GM18498 (cell line): ENCODE results near the gene ZFX.
"Not testable (repeated sequence)": the region's sequence is repeated elsewhere in the genome, so short reads cannot be mapped to it uniquely, and the experiment has no call there.

ENCODE experiments used
- ATAC-seq: cut with Tn5 transposase; IDR thresholded peaks from one replicate; pipeline ENCODE4 v1.9.1; 2021; ENCODE audit warnings: mild to moderate bottlenecking, moderate library complexity; ENCODE audit not compliant: unreplicated experiment

ZFX gene

DNA sequence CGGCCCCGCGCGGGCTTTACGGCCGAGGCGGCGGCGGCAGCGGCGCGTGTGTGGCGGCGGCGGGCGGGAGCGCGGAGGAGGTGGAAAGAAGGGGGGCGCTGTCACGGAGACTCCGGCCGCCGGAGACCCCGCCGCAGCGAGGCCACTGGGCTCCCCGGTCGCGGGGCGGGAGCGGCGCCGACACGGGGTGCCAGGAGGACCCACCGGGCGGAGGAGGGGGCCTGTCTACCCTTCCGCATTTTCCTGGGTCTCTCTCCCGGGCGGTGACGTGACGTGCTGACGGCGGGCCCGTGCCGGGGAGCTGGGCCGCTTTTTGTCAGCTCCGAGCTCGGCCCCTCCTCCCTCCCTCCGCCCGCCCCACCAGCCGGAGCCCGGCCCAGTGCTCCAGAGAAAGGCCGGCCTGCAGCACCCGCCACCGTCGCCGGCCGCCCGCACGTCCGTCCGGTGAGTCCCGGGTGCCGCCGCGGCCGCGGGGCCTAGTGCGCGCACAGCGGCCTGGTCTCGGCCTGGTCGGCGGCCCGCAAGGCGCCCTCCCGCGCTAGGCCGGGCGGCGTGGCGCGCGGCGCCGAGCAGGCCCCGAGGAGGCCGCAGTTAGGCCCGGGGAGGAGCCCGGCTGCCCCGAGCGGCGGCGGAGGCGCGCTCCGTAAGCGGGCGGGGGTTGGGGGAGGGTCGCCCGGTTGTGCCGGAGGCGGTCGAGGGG lies at the start of gene ZFX:
TSS of gene ZFX (plus strand) at position 379 of the 700 bp plus-strand sequence. CDS start 23,014 bp downstream, outside the sequence.
- peak; percentile 56 for ATAC-seq

DNA sequence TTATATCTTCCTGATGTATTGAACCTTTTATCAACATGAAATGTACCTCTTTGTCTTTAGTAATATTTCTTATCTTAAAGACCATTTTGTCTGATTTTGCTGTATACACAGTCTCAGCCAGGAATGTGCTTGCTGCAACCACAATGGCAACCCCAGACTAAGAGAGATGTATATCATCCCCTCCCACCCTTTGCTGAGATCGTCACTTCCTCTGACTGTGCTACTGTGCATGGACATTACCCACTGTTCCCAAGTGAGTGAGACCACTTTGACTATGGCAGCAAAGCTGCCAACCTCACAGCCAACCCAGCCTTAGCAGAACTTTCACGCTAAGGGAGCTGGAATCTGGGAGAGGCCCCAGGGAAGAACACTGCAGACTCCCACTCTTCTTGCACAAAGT lies 48.8 kb upstream of the ZFX start:
- ATAC-seq = no peak

GRCh38 chrX:24110069-24110468 lies 39.5 kb upstream of the ZFX start:
- ATAC-seq = no peak

- ATAC-seq = no peak
These were observed 36.3 kb upstream of the ZFX start for GRCh38 chrX:24113181-24113580.

GRCh38 chrX:24117258-24117657 lies 32.3 kb upstream of the ZFX start:
- no peak for ATAC-seq

DNA sequence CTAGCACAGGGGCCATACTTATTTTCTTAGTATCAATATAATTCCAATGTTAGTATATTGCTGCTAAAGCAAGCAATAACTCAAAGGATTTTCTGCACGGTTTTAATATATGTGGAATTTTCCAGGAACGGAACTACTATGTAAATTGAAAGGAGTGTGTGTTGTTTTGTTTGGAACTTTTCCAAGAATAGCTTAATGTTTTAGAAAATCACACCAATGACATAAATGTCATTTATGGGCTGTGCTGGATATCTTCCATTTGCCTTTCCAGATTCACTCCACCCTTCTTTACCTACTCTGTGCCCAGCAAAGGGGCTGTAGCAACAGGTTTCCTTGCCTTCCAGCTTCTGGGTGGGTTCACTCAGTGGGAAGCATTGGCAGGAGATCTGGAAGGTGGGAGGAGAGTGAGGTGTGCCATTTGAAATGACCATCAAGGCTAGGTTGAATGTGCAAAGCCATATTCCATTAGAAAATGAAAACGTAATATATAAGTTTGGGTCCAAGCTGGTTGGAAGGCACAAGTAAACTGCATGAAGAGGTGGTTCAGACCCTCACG lies 25.2 kb upstream of the ZFX start:
- no peak for ATAC-seq

- no peak for ATAC-seq
These were observed 24.4 kb upstream of the ZFX start for GRCh38 chrX:24125028-24125612.

GRCh38 chrX:24131476-24131875 lies 18.1 kb upstream of the ZFX start:
- no peak for ATAC-seq

GRCh38 chrX:24133312-24133711 lies 16.2 kb upstream of the ZFX start:
- ATAC-seq = no peak

- not testable (repeated sequence) for ATAC-seq
These were observed 13.8 kb upstream of the ZFX start for GRCh38 chrX:24135768-24136167.

- ATAC-seq = no peak
These were observed 12.3 kb upstream of the ZFX start for GRCh38 chrX:24137192-24137591.

DNA sequence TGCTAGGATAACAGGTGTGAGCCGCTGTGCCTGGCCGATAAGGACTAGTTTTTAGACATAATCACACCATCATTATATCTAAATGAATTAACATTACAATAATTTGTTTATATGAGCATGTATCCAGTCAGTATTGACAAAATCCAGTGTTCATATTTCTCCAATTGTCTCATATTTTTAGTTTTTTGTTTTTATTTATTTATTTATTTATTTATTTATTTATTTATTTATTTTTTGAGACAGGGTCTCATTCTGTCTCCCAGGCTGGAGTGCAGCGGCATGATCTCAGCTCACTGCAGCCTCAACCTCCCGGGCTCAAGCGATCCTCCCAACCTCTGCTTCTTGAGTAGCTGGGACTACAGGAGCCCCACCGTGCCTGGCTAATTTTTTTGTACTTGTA lies 5.5 kb upstream of the ZFX start:
- ATAC-seq = not testable (repeated sequence)

DNA sequence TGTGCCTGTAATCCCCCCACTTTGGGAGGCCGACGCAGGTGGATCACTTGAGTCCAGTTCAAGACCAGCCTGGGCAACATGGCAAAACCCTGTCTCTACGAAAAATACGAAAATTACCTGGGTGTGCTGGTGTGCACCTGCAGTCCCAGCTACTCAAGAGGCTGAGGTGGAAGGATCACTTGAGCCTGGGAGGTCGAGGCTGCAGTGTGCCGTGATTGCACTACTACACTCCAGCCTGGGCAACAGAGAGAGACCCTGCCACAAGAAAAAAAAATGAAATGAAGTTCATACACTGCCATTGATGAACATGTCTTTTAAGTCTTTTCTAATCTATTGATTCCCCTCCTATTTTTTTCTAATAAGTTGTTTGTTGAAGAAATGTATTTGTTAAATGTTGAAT lies 5.0 kb upstream of the ZFX start:
- ATAC-seq = no peak

- no peak for ATAC-seq
These were observed 4.0 kb upstream of the ZFX start for GRCh38 chrX:24145303-24146186.

GRCh38 chrX:24146283-24146949 lies 3.1 kb upstream of the ZFX start:
- ATAC-seq = no peak

- no peak for ATAC-seq
These were observed 2.4 kb upstream of the ZFX start for GRCh38 chrX:24147165-24147564.

DNA sequence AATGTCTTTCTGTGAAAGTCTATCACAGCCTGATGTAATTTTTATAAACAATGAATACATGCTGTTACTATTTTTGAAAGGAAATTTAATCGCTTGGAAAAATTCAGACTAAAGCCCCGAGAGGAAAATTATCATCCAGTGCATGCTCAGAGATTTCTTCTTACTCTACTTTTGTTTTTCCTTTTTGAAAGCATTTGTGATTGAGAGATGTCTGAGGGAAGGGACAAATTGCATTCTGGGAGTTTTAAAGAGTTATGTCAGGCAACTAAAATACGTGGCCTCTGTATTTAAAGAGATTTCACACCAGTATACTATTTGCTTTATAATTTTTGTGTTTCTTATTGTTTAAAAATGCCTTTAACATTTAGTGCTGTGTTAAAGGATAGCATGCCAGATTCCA lies 1.4 kb upstream of the ZFX start:
- ATAC-seq = no peak

- no peak for ATAC-seq
These were observed 786 bp upstream of the ZFX start for GRCh38 chrX:24148535-24149350.

GRCh38 chrX:24150051-24150790 lies 692 bp downstream of the ZFX start:
- peak; percentile 80 for ATAC-seq
